OCI-LY1 (cell line): Measurements from ENCODE around the gene BRPF1.
A peak's percentile ranks its signal among the peaks of the same experiment; 100 is the strongest.

ENCODE experiments used
- EZH2 ChIP-seq: fragments of 200-600 bp; sonication (generic), shearing (Covaris generic); IDR thresholded peaks from 2 replicates; pipeline ENCODE4 v1.8.0; 2017; ENCODE audit warnings: borderline replicate concordance, mixed run types, mild to moderate bottlenecking, antibody characterized with exemption, low read length, moderate library complexity, mixed read lengths
- TF ChIP-seq, protein P1 (sequence below): fragments of 200-600 bp; sonication (generic), shearing (Covaris generic); IDR thresholded peaks from 2 replicates; pipeline ENCODE4 v1.5.1; 2017; ENCODE audit warnings: mild to moderate bottlenecking, antibody characterized with exemption, low read length, moderate library complexity, mixed read lengths

DNA sequence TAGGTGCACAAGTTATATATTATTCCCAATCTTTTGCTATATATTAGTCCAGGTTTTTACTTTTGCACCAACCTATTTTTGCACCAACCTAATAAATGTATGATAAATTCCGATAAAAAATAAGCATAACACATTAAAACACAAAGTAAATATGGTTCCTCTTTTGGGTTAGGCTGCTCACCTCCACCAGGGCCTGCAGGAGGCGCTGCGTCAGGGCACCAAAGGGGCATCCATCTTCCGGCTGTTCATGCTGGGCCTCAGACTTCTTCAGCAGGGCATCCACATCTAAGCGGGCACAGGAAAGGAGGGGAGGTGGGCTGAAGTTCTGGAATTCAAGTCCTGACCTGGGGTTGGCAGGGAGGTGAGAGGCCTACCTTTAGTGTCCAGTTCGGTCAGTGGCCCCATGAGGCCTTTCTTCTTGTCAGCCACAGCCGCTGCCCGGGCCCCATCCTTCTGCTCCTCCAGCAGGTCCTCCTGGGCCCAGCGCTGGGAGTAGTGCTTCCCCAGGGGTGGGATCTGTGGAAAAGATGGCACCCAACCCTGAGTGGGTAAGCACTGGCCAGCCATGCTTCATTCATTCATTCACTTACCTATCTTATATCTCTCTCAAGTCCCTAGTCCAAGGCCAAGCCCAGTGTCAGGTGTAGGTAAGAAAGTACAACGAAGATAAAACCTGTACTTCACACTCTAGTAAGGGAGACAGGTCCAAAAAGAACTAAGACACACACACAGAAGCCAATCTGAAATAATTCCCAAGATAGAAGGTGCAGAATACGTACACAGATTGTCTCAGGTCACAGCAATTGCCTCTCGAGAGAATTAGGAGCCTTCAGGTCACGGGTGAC is 55.5 kb downstream of the BRPF1 start:
- TF ChIP-seq, protein P1, sequence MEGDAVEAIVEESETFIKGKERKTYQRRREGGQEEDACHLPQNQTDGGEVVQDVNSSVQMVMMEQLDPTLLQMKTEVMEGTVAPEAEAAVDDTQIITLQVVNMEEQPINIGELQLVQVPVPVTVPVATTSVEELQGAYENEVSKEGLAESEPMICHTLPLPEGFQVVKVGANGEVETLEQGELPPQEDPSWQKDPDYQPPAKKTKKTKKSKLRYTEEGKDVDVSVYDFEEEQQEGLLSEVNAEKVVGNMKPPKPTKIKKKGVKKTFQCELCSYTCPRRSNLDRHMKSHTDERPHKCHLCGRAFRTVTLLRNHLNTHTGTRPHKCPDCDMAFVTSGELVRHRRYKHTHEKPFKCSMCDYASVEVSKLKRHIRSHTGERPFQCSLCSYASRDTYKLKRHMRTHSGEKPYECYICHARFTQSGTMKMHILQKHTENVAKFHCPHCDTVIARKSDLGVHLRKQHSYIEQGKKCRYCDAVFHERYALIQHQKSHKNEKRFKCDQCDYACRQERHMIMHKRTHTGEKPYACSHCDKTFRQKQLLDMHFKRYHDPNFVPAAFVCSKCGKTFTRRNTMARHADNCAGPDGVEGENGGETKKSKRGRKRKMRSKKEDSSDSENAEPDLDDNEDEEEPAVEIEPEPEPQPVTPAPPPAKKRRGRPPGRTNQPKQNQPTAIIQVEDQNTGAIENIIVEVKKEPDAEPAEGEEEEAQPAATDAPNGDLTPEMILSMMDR, result peak; percentile 85
- no peak for TF ChIP-seq EZH2
